Measurements from ENCODE around the gene CHCHD6.

The CHCHD6 gene

GRCh38 chr3:126946405-126946804 lies 242.4 kb downstream of the CHCHD6 start:
- no peak for FAIRE-seq
- no peak for DNase-seq (ENCODE audit: insufficient read length, low spot score)
- no peak for TF ChIP-seq POLR2A (IDR thresholded peaks at IDR 0.05; ENCODE audit: low read depth, low read length)

GRCh38 chr3:126947429-126947828 lies 243.4 kb downstream of the CHCHD6 start:
- TF ChIP-seq POLR2A (IDR thresholded peaks at IDR 0.05; ENCODE audit: low read depth, low read length) = no peak
- DNase-seq (ENCODE audit: insufficient read length, low spot score) (no peak), FAIRE-seq (no peak)

DNA sequence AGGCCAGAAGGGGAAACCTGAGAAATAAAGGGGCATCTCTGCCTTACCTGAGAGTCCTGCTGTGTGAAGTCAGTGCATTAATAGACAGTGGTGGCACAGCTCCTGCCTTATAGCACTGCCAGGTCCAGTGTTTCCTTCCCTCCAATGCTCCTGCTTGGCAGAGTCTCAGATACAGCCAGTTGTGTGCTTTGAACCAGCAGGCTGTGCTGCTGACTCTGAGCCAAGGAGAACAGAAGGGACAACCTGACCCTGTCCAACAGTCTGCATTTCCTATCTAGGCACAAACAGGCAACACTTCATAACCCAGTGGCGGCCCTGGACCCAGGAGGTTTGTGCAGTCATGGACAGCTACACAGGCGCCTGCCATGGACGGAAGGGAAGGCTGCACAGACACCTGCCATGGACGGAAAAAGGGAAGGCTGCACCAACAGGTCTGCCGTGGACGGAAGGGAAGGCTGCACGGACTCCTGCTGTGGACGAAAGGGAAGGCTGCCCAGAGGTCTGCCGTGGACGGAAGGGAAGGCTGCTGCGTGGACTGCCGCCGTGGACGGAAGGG lies 245.0 kb downstream of the CHCHD6 start:
- DNase-seq (ENCODE audit: insufficient read length, low spot score) = no peak
- no peak for TF ChIP-seq POLR2A (IDR thresholded peaks at IDR 0.05; ENCODE audit: low read depth, low read length)
- no peak for FAIRE-seq

DNA sequence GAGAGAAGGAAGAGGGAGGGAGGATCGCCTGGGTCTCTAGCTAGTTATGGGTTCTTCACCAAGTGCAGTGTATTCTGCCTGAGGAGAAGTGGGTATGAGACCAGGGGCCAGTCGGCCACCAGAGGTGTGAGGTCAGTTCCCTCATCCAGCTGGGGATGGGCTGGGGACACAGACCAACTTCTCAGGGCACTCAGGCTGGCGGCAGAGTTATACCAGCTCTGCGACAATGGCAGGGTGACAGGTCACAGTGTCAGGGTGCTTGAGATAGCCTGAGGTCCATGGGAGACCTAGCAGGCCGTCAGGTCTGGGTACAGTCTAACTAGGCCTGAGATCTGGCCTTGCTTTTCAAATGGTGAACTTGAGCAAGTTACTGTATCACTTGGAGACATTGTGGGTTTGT lies 247.5 kb downstream of the CHCHD6 start:
- DNase-seq (ENCODE audit: insufficient read length, low spot score) = no peak
- no peak for FAIRE-seq
- no peak for TF ChIP-seq POLR2A (IDR thresholded peaks at IDR 0.05; ENCODE audit: low read depth, low read length)

DNA sequence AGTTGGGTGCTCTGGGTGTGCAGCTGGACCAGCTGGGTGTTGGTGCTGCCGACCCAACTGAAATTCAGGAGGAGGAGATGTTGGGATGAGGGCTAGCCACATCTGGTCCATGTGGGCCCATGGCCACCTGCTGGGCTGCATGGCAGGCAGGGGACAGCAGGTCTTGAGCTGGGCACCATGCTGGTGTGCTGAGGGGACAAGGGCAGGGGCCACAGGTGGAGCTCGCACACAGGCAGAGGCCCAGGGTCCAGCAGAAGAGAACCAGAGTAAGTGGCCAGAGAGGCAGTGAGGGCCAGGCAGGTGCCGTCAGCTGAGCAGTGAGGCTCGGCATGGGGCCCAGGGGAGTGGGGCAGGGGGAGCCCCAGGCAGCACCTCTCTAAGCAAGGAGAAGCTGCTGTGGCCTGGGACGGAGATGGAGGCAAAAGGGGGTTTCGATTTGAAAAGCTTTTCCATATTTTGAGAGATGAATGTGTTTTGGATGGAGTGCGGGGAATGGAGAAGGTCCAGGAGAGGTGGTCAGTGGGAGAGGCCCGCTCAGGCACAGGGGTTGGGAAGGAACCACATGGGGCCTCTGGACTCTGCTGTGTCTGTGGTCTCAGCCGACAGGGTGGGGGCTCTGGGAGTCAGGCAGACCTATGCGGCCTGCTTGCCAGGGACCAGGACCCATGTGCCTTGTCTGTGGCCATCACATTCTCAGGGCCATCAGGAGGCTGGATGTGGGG lies 248.4 kb downstream of the CHCHD6 start:
- no peak for DNase-seq (ENCODE audit: insufficient read length, low spot score)
- TF ChIP-seq POLR2A (IDR thresholded peaks at IDR 0.05; ENCODE audit: low read depth, low read length) = no peak
- FAIRE-seq = no peak

GRCh38 chr3:126952983-126953660 lies 249.1 kb downstream of the CHCHD6 start:
- no peak for TF ChIP-seq POLR2A (IDR thresholded peaks at IDR 0.05; ENCODE audit: low read depth, low read length)
- no peak for DNase-seq (ENCODE audit: insufficient read length, low spot score)
- FAIRE-seq = no peak

DNA sequence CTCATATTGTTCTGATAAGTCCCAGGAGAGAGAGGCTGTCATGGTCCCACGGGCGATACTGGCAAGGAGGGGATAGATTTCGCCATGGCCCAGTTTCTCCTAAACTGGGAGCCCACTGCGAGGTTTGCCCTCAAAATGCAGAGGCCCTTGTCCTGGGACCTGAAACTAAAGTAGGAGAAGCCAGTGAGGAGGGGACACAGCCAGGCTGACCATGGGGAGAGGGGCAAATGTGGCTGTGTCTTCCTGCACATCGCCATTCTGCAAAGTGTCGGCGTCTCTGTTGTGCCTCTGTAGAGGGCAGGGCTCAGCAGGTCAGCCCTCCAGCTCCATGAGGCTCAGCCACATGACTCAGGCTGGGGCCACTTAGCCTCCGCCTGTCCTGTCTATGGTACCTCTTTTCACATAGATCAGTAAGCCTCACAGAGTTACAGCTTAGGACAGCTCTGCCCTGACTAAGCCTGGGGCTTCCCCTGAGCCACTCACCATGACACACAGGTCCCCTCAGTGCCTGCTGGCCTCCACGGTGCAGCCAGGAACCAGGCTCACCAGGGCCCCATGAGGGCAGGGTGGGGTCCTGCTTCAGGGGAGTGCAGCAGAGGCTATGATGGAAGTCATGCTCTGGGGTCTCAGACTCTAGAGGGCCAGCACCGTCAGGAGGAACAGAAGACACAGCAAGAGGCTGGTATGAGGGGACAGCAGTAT lies 250.3 kb downstream of the CHCHD6 start:
- DNase-seq (ENCODE audit: insufficient read length, low spot score) (peak; percentile 47), FAIRE-seq (no peak)
- TF ChIP-seq POLR2A (IDR thresholded peaks at IDR 0.05; ENCODE audit: low read depth, low read length) = no peak

DNA sequence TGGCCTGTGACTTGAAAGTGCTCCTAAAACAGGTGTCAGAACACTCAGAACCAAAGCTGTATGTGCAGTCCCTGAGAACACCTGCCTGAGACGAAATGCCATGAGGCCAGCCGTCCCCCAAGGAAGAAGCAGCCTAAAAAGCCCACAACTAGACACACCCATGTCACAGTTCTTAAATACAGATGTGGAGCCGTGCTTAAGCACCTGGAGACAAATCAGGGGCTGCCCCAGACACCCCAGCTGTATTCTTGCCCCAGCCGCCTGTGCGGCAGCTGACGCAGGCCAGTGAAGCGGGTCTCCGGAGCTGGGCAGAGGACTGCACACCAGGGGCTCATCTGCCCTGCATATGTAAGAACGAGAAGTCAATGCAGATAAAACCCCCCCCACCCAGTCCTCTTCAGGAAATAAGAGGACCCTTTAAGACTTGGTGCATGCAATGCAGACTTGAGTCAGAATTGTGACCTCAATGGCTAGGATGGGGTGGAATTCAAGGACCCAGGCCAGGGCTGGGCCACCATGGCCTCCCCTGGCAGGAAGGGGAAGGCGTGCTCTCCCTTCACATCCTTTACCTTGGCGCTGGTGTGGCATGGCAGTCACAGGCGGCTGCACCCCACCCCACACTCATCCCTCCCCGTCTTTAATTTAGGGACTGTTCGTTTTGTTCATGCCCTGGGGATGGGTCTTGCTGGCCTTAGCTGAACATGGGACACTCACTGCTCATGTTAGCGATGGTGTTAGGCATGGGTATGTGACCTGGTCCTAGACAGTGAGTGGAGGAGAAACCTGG lies 251.2 kb downstream of the CHCHD6 start:
- DNase-seq (ENCODE audit: insufficient read length, low spot score) (no peak), FAIRE-seq (no peak)

GRCh38 chr3:126956361-126956760 lies 252.3 kb downstream of the CHCHD6 start:
- no peak for DNase-seq (ENCODE audit: insufficient read length, low spot score)
- no peak for FAIRE-seq
- TF ChIP-seq POLR2A (IDR thresholded peaks at IDR 0.05; ENCODE audit: low read depth, low read length) = no peak

More for the DNA sequence above, 251.2 kb downstream of the CHCHD6 start:
- no peak for TF ChIP-seq POLR2A (IDR thresholded peaks at IDR 0.05; ENCODE audit: low read depth, low read length)

GRCh38 chr3:126956866-126957650 lies 253.0 kb downstream of the CHCHD6 start:
- TF ChIP-seq POLR2A (IDR thresholded peaks at IDR 0.05; ENCODE audit: low read depth, low read length) = no peak
- DNase-seq (ENCODE audit: insufficient read length, low spot score) (no peak), FAIRE-seq (no peak)

GRCh38 chr3:126957776-126958637 lies 254.0 kb downstream of the CHCHD6 start:
- FAIRE-seq = no peak
- DNase-seq (ENCODE audit: insufficient read length, low spot score) = no peak

DNA sequence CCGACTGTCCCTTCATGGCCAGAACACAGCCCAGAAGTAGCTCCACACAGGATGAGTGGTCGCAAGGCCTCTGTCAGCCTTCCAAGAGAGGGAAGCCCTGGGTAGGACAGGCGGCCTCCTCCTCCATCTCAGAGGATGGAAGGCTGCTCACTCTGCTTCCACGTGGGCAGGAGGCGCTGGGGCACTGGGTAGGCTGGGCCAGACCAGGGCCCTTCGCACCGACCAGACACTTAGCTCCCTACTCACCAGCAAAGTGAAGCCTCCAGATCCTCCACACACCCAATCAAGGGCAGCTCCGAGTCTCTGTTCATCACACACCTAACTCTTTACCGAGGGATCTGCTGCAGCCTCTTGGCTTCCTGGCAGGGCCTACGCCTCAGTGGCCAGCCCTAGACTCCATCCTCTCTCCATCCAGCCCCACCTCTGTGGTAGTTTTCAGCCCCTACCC lies 254.6 kb downstream of the CHCHD6 start:
- no peak for DNase-seq (ENCODE audit: insufficient read length, low spot score)
- TF ChIP-seq POLR2A (IDR thresholded peaks at IDR 0.05; ENCODE audit: low read depth, low read length) = no peak
- FAIRE-seq = no peak

More at GRCh38 chr3:126957776-126958637, 254.0 kb downstream of the CHCHD6 start:
- TF ChIP-seq POLR2A (IDR thresholded peaks at IDR 0.05; ENCODE audit: low read depth, low read length) = no peak

All from H54 (cell line).